HEK293 (cell line): Measurements from ENCODE around the gene LHFPL2.
A peak's percentile ranks its signal among the peaks of the same experiment; 100 is the strongest.

Source experiments
- CTCF ChIA-PET: fragments of 350-600 bp; formaldehyde crosslinking; extraction: SDS; loops from one replicate; lab custom pipeline; 2021; ENCODE audit warnings: antibody characterized with exemption; lab: Yijun Ruan, JAX
- POLR2A ChIA-PET: fragments of 300-600 bp; formaldehyde crosslinking; extraction: SDS; loops from one replicate; lab custom pipeline; 2020; ENCODE audit warnings: antibody characterized with exemption, inconsistent platforms; lab: Yijun Ruan, JAX
- H3K27ac ChIP-seq: fragments of 200-500 bp; sonication (Bioruptor generic); 2 replicates; pipeline ENCODE4 v1.5.1; 2014; ENCODE audit warnings: low read depth, low read length, control low read depth, inconsistent platforms; ENCODE audit errors: extremely low read depth
- H3K36me3 ChIP-seq, 2 experiments: fragments of 200-500 bp in 1 of 2; sonication (Bioruptor generic) in 1 of 2; 1 replicate in 1 of 2; 2 replicates in 1 of 2; pipeline ENCODE4 v1.5.1; 2014 to 2017; ENCODE audit warnings: inconsistent platforms in 2 of 2, low read length in 2 of 2; ENCODE audit not compliant: control insufficient read depth in 2 of 2, insufficient read depth in 1 of 2
- H3K4me1 ChIP-seq: fragments of 200-500 bp; sonication (Bioruptor generic); 2 replicates; pipeline ENCODE4 v1.5.1; 2014; ENCODE audit warnings: mild to moderate bottlenecking, low read length, inconsistent platforms; ENCODE audit not compliant: control insufficient read depth, insufficient read depth
- H3K4me3 ChIP-seq: 2 replicates; pipeline ENCODE4 v1.5.1; 2011; ENCODE audit warnings: low read depth, mild to moderate bottlenecking, control low read depth, low read length, moderate library complexity
- H3K9me3 ChIP-seq: fragments of 200-500 bp; sonication (Bioruptor generic); 2 replicates; pipeline ENCODE4 v1.5.1; 2014; ENCODE audit warnings: low read depth, low read length, inconsistent platforms; ENCODE audit not compliant: control insufficient read depth, insufficient read depth
- ATF2 ChIP-seq: fragments of 450-650 bp; formaldehyde crosslinking; IDR thresholded peaks from 2 replicates; pipeline ENCODE4 v1.5.1; 2016; ENCODE audit warnings: missing biosample characterization, missing genetic modification characterization, low read depth
- EGR2 ChIP-seq: fragments of 450-650 bp; formaldehyde crosslinking; IDR thresholded peaks from 2 replicates; pipeline ENCODE4 v1.5.1; 2016; ENCODE audit warnings: low read depth, missing biosample characterization, missing genetic modification characterization
- FEZF1 ChIP-seq: fragments of 450-650 bp; formaldehyde crosslinking; IDR thresholded peaks from 2 replicates; pipeline ENCODE4 v1.5.1; 2016; ENCODE audit warnings: missing biosample characterization, missing genetic modification characterization
- OVOL3 ChIP-seq: fragments of 450-650 bp; formaldehyde crosslinking; IDR thresholded peaks from 2 replicates; pipeline ENCODE4 v1.5.1; 2016; ENCODE audit warnings: missing biosample characterization, missing genetic modification characterization
- ZEB2 ChIP-seq: fragments of 450-650 bp; formaldehyde crosslinking; IDR thresholded peaks from 2 replicates; pipeline ENCODE4 v1.5.1; 2016; ENCODE audit warnings: missing biosample characterization, missing genetic modification characterization
- ZNF19 ChIP-seq: fragments of 450-650 bp; formaldehyde crosslinking; IDR thresholded peaks from 2 replicates; pipeline ENCODE4; 2016; ENCODE audit warnings: missing biosample characterization, missing genetic modification characterization, low read depth
- ZNF214 ChIP-seq: fragments of 450-650 bp; formaldehyde crosslinking; IDR thresholded peaks from 2 replicates; pipeline ENCODE4 v1.5.1; 2017; ENCODE audit warnings: missing biosample characterization, mild to moderate bottlenecking, missing genetic modification characterization, borderline replicate concordance
- ZNF24 ChIP-seq: fragments of 450-650 bp; formaldehyde crosslinking; IDR thresholded peaks from 2 replicates; pipeline ENCODE4 v1.5.1; 2016; ENCODE audit warnings: missing biosample characterization, missing genetic modification characterization
- ZNF350 ChIP-seq: fragments of 450-650 bp; formaldehyde crosslinking; IDR thresholded peaks from 2 replicates; pipeline ENCODE4 v1.5.0; 2017; ENCODE audit warnings: missing biosample characterization, mild to moderate bottlenecking, missing genetic modification characterization
- ZNF514 ChIP-seq: fragments of 450-650 bp; formaldehyde crosslinking; IDR thresholded peaks from 2 replicates; pipeline ENCODE4 v1.5.1; 2016; ENCODE audit warnings: missing biosample characterization, missing genetic modification characterization
- ZNF596 ChIP-seq: fragments of 450-650 bp; IDR thresholded peaks from 2 replicates; pipeline ENCODE4 v1.5.0; 2018; ENCODE audit warnings: missing biosample characterization, mild to moderate bottlenecking, missing genetic modification characterization, moderate library complexity
- ZNF629 ChIP-seq: fragments of 450-650 bp; formaldehyde crosslinking; IDR thresholded peaks from 2 replicates; pipeline ENCODE4 v1.5.1; 2017; ENCODE audit warnings: missing biosample characterization, missing genetic modification characterization
- TF ChIP-seq, protein P1 (sequence below): fragments of 450-650 bp; formaldehyde crosslinking; IDR thresholded peaks from 2 replicates; pipeline ENCODE4 v1.5.1; 2017; ENCODE audit warnings: missing biosample characterization, mild to moderate bottlenecking, missing genetic modification characterization, moderate library complexity
- TF ChIP-seq, protein P2 (sequence below): fragments of 450-650 bp; formaldehyde crosslinking; IDR thresholded peaks from 2 replicates; pipeline ENCODE4 v1.5.1; 2016; ENCODE audit warnings: missing biosample characterization, missing genetic modification characterization, borderline replicate concordance
- TF ChIP-seq, protein P3 (sequence below): fragments of 450-650 bp; formaldehyde crosslinking; IDR thresholded peaks from 2 replicates; pipeline ENCODE4 v1.5.1; 2017; ENCODE audit warnings: missing biosample characterization, missing genetic modification characterization
- TF ChIP-seq, protein P4 (sequence below): fragments of 450-650 bp; formaldehyde crosslinking; IDR thresholded peaks from 2 replicates; pipeline ENCODE4 v1.5.1; 2017; ENCODE audit warnings: missing biosample characterization, missing genetic modification characterization

LHFPL2 gene

GRCh38 chr5:78591138-78591612 lies 57.4 kb downstream of the LHFPL2 start:
- TF ChIP-seq, protein P1, sequence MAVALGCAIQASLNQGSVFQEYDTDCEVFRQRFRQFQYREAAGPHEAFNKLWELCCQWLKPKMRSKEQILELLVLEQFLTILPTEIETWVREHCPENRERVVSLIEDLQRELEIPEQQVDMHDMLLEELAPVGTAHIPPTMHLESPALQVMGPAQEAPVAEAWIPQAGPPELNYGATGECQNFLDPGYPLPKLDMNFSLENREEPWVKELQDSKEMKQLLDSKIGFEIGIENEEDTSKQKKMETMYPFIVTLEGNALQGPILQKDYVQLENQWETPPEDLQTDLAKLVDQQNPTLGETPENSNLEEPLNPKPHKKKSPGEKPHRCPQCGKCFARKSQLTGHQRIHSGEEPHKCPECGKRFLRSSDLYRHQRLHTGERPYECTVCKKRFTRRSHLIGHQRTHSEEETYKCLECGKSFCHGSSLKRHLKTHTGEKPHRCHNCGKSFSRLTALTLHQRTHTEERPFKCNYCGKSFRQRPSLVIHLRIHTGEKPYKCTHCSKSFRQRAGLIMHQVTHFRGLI, result peak; percentile 32; the same call in 1 of the 2 replicates
- no peak for TF ChIP-seq ZNF596 (tag by site-specific recombination)
- no peak for TF ChIP-seq ZNF24 (tag by site-specific recombination)
- no peak for TF ChIP-seq ZNF214
- TF ChIP-seq ZEB2, result 0 out of 2 replicates have a peak, but pooled peaks have one; percentile 22
- TF ChIP-seq ZNF629 (tag by site-specific recombination), result peak; percentile 51; the same call in 1 of the 2 replicates
- TF ChIP-seq, protein P2, sequence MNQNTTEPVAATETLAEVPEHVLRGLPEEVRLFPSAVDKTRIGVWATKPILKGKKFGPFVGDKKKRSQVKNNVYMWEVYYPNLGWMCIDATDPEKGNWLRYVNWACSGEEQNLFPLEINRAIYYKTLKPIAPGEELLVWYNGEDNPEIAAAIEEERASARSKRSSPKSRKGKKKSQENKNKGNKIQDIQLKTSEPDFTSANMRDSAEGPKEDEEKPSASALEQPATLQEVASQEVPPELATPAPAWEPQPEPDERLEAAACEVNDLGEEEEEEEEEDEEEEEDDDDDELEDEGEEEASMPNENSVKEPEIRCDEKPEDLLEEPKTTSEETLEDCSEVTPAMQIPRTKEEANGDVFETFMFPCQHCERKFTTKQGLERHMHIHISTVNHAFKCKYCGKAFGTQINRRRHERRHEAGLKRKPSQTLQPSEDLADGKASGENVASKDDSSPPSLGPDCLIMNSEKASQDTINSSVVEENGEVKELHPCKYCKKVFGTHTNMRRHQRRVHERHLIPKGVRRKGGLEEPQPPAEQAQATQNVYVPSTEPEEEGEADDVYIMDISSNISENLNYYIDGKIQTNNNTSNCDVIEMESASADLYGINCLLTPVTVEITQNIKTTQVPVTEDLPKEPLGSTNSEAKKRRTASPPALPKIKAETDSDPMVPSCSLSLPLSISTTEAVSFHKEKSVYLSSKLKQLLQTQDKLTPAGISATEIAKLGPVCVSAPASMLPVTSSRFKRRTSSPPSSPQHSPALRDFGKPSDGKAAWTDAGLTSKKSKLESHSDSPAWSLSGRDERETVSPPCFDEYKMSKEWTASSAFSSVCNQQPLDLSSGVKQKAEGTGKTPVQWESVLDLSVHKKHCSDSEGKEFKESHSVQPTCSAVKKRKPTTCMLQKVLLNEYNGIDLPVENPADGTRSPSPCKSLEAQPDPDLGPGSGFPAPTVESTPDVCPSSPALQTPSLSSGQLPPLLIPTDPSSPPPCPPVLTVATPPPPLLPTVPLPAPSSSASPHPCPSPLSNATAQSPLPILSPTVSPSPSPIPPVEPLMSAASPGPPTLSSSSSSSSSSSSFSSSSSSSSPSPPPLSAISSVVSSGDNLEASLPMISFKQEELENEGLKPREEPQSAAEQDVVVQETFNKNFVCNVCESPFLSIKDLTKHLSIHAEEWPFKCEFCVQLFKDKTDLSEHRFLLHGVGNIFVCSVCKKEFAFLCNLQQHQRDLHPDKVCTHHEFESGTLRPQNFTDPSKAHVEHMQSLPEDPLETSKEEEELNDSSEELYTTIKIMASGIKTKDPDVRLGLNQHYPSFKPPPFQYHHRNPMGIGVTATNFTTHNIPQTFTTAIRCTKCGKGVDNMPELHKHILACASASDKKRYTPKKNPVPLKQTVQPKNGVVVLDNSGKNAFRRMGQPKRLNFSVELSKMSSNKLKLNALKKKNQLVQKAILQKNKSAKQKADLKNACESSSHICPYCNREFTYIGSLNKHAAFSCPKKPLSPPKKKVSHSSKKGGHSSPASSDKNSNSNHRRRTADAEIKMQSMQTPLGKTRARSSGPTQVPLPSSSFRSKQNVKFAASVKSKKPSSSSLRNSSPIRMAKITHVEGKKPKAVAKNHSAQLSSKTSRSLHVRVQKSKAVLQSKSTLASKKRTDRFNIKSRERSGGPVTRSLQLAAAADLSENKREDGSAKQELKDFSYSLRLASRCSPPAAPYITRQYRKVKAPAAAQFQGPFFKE (tag by site-specific recombination), result no peak
- TF ChIP-seq, protein P3, sequence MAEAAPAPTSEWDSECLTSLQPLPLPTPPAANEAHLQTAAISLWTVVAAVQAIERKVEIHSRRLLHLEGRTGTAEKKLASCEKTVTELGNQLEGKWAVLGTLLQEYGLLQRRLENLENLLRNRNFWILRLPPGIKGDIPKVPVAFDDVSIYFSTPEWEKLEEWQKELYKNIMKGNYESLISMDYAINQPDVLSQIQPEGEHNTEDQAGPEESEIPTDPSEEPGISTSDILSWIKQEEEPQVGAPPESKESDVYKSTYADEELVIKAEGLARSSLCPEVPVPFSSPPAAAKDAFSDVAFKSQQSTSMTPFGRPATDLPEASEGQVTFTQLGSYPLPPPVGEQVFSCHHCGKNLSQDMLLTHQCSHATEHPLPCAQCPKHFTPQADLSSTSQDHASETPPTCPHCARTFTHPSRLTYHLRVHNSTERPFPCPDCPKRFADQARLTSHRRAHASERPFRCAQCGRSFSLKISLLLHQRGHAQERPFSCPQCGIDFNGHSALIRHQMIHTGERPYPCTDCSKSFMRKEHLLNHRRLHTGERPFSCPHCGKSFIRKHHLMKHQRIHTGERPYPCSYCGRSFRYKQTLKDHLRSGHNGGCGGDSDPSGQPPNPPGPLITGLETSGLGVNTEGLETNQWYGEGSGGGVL (tag by site-specific recombination), result peak; percentile 38; the same call in 1 of the 2 replicates
- TF ChIP-seq, protein P4, sequence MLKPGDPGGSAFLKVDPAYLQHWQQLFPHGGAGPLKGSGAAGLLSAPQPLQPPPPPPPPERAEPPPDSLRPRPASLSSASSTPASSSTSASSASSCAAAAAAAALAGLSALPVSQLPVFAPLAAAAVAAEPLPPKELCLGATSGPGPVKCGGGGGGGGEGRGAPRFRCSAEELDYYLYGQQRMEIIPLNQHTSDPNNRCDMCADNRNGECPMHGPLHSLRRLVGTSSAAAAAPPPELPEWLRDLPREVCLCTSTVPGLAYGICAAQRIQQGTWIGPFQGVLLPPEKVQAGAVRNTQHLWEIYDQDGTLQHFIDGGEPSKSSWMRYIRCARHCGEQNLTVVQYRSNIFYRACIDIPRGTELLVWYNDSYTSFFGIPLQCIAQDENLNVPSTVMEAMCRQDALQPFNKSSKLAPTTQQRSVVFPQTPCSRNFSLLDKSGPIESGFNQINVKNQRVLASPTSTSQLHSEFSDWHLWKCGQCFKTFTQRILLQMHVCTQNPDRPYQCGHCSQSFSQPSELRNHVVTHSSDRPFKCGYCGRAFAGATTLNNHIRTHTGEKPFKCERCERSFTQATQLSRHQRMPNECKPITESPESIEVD (tag by site-specific recombination), result peak; percentile 48; the same call in 1 of the 2 replicates
- TF ChIP-seq ZNF19 (tag by site-specific recombination), result no peak
- TF ChIP-seq EGR2 (tag by site-specific recombination), result no peak
- TF ChIP-seq ATF2 (tag by site-specific recombination), result 0 out of 2 replicates have a peak, but pooled peaks have one; percentile 21
- TF ChIP-seq FEZF1 (tag by site-specific recombination), result peak; percentile 37; the same call in 1 of the 2 replicates
- TF ChIP-seq ZNF514, result no peak
- no peak for TF ChIP-seq ZNF350 (tag by site-specific recombination)
- TF ChIP-seq OVOL3 (tag by site-specific recombination), result no peak
- POLR2A ChIA-PET, result no interaction called here
- H3K4me3 ChIP-seq, result no peak overlapping the region
- CTCF ChIA-PET, result interaction anchor here (0.6 to 0.9 kb wide), 2 partner anchors 55 to 118 kb away, joined by 3 read pairs; no protein-coding TSS in a partner anchor
- peaks cover 10% of the 10 kb centered on the region; the same call in 1 of the 2 replicates for H3K4me1 ChIP-seq
- no peaks in the 10 kb centered on the region for H3K9me3 ChIP-seq
- H3K36me3 ChIP-seq, result peaks cover 0 to 3% of the 10 kb centered on the region in 2 experiments; a peak in 1 of 3 replicates
- no peak overlapping the region for H3K27ac ChIP-seq
